Thymus (tissue), 11 donors: Measurements from ENCODE around the gene BICD1. TPM values are rescaled to one million over a fixed set of nuclear protein-coding genes. Genes with fewer than 3 reads are reported as not detected.

Experiments used
- DNase-seq, 9 donors: peaks; one replicate each; pipeline ENCODE4 v3.0.0-alpha.2; 2013; ENCODE audit warnings: low spot score in 9 of 9, low read depth in 6 of 9, missing footprints in 1 of 9
- H3K27ac ChIP-seq, 2 donors: one replicate each; pipeline ENCODE4 v1.5.1; 2013; ENCODE audit warnings: control low read depth in 1 of 2, low read depth in 1 of 2, low read length in 1 of 2, mild to moderate bottlenecking in 1 of 2, moderate library complexity in 1 of 2
- H3K27me3 ChIP-seq, 2 donors: one replicate each; pipeline ENCODE4 v1.5.1; 2013; ENCODE audit warnings: low read length in 1 of 2; ENCODE audit not compliant: control insufficient read depth in 2 of 2, insufficient read depth in 1 of 2
- H3K36me3 ChIP-seq, 2 donors: one replicate each; pipeline ENCODE4 v1.5.1; 2013; ENCODE audit warnings: low read length in 1 of 2, mild to moderate bottlenecking in 1 of 2, moderate library complexity in 1 of 2; ENCODE audit not compliant: control insufficient read depth in 2 of 2, insufficient read depth in 2 of 2
- H3K4me1 ChIP-seq, 2 donors: one replicate each; pipeline ENCODE4 v1.5.1; 2013; ENCODE audit warnings: low read length in 2 of 2; ENCODE audit not compliant: control insufficient read depth in 2 of 2, insufficient read depth in 2 of 2
- H3K4me3 ChIP-seq, 2 donors: one replicate each; pipeline ENCODE4 v1.5.1; 2013; ENCODE audit warnings: low read length in 2 of 2, control low read depth in 1 of 2, mild to moderate bottlenecking in 1 of 2
- H3K9me3 ChIP-seq, 2 donors: one replicate each; pipeline ENCODE4 v1.5.1; 2013; ENCODE audit warnings: low read length in 1 of 2, mild to moderate bottlenecking in 1 of 2; ENCODE audit not compliant: control insufficient read depth in 2 of 2, insufficient read depth in 1 of 2
- WGBS: extraction: QIAGEN DNeasy Blood & Tissue Kit; methylation state at CpG from one replicate; pipeline ENCODE4 v1.1.7; 2013; 5-methylcytosine and 5-hydroxymethylcytosine counted together
- polyA plus RNA-seq: library from polyadenylated mRNA; stranded (reverse); fragments of 200-250 nt; gene quantifications from one replicate; pipeline ENCODE4 v1.2.3, GENCODE V29; 2013
- total RNA-seq: library from RNA; stranded (reverse); fragments of 120-200 nt; gene quantifications from one replicate; pipeline ENCODE4 v1.2.4, GENCODE V29; 2013
- donor health status: healthy.

Gene BICD1
- total and polyA plus RNA-seq, 2 donors = 5.5 to 12.1 TPM

GRCh38 chr12:32264961-32265360, 158.3 kb downstream of the BICD1 start:
- DNase-seq = peak; percentile 47 to 89 (median 71)
- Histone ChIP-seq H3K4me1 (peaks cover 10 to 22% of the 10 kb centered on the region in 2 donors), H3K9me3 (no peaks in the 10 kb centered on the region), H3K36me3 (no peaks in the 10 kb centered on the region), H3K27ac (peak overlapping the region; percentile 66 to 96), H3K27me3 (no peaks in the 10 kb centered on the region), H3K4me3 (no peak overlapping the region)
- WGBS = 6% methylated on average over 5 of the region's 5 CpGs

DNA sequence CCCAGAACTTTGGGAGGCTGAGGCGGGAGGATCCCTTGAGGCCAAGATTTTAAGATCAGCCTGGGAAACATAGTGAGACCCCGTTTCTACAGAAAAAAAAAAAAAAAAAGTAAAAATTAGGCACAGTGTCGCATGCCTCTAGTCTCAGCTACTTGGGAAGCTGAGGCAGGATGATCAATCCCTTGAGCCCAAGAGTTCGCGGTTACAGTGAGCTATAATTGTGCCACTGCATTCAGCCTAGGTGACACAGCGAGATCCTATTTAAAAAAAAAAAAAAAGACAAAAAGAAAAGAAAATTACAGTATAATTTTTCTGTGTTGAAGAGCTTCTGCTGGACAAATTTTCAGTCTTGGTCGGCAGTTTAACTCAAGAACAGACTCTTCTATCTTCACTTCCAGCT, 158.8 kb downstream of the BICD1 start:
- no peaks in the 10 kb centered on the region for H3K27me3 ChIP-seq
- DNase-seq = no peak
- H3K9me3 ChIP-seq = no peaks in the 10 kb centered on the region
- H3K4me1 ChIP-seq = peaks cover 10 to 22% of the 10 kb centered on the region in 2 donors
- no peaks in the 10 kb centered on the region for H3K36me3 ChIP-seq
- 47% methylated on average over 7 of the region's 7 CpGs for WGBS
- H3K27ac ChIP-seq = peak overlapping the region; percentile 15 to 96
- no peak overlapping the region for H3K4me3 ChIP-seq

DNA sequence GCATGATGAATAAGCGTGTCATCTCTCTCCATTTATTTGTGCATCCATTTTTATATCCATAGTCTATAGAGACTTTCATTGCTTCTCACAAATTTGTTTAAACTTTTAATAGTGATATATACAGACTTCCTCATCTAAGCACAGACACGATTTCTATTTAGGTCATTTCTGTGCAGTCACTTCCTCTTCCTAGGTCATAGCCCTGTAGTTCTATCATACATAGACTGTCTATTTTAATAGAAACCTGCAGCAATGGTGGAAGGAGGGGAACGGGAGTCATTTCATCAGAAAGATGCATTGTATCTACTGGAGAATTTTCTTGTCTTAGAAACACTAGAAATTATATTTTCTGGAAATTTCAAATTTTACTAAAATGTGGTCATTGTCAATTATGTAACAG, 159.3 kb downstream of the BICD1 start:
- H3K27me3 ChIP-seq = no peaks in the 10 kb centered on the region
- H3K9me3 ChIP-seq = no peaks in the 10 kb centered on the region
- 57% methylated on average over 3 of the region's 3 CpGs for WGBS
- peaks cover 10 to 24% of the 10 kb centered on the region in 2 donors for H3K4me1 ChIP-seq
- peak in 1 of 9 donors; percentile 43 for DNase-seq
- H3K27ac ChIP-seq = peak overlapping the region in 1 of 2 donors; percentile 96
- no peaks in the 10 kb centered on the region for H3K36me3 ChIP-seq
- no peak overlapping the region for H3K4me3 ChIP-seq

DNA sequence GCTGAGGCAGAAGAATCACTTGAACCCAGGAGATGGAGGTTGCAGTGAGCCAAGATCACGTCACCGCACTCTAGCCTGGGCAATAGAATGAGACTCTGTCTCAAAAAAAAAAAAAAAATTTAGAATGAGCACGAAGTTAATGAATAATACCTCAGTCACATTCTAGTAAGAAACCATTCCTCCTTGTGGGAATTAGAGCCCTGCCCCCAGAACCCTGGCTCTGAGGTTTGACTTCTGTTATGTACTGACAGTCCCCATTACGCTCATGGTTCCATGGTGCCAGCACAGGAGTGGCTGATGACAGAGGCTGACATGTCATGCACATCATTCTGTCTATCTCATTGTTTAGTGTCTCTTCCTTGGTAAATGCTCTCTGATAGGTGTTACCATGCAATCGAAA, 160.1 kb downstream of the BICD1 start:
- H3K27me3 ChIP-seq = no peaks in the 10 kb centered on the region
- DNase-seq = no peak
- H3K27ac ChIP-seq = no peak overlapping the region
- peaks cover 10 to 25% of the 10 kb centered on the region in 2 donors for H3K4me1 ChIP-seq
- H3K36me3 ChIP-seq = no peaks in the 10 kb centered on the region
- H3K9me3 ChIP-seq = no peaks in the 10 kb centered on the region
- WGBS = 97% methylated on average over 5 of the region's 5 CpGs
- no peak overlapping the region for H3K4me3 ChIP-seq

DNA sequence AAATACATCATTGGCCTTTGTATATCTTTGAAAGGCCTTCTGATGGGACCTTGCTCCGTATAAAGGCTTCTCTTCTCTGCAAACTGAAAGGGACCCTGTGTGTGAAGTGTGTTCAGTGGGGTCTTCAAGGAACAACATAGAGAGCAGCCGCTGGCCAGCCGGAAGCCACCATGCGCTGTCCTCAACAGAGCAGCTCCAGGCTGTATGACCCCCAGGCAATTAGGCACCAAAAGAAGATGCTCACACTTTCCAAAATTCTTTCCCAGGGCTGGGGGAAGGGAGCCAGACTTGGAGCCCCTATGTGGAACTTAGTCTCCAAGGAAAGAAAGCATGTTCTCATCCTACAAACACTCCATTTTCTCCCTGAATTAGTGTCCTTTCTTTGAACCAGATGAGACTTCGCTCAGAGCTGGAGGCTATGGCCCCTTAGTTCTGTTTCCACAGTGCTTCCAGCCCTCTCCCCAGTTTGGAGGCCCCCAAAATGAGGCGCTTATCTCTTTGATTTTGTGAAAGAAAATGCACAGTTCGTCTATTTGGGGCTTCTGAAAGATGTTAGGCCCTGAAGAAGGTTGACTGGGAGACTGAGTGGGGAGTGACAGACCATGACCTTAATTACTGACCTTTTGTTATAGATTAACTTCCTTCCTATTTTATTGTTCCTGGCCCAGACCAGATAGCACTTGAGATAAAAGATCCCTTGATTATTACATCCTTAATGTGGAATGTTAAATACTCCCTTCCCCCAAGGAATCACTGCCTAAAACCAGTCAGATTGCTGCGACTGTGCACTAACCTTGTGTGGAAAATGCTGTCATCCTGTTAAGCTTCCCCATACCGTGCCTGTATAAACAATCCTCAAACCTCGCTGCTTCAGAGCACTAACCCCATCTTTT, 164.4 kb downstream of the BICD1 start:
- Histone ChIP-seq H3K27me3 (no peaks in the 10 kb centered on the region), H3K4me1 (peaks cover 4 to 22% of the 10 kb centered on the region in 2 donors), H3K4me3 (no peak overlapping the region), H3K27ac (no peak overlapping the region), H3K36me3 (no peaks in the 10 kb centered on the region), H3K9me3 (no peaks in the 10 kb centered on the region)
- WGBS = 95% methylated on average over 10 of the region's 10 CpGs
- DNase-seq = no peak

GRCh38 chr12:32272465-32272864, 165.8 kb downstream of the BICD1 start:
- Histone ChIP-seq H3K27me3 (no peaks in the 10 kb centered on the region), H3K4me1 (peaks cover 4 to 21% of the 10 kb centered on the region in 2 donors), H3K4me3 (no peak overlapping the region), H3K27ac (peak overlapping the region in 1 of 2 donors; percentile 97), H3K36me3 (no peaks in the 10 kb centered on the region), H3K9me3 (no peaks in the 10 kb centered on the region)
- WGBS = 90% methylated on average over 2 of the region's 2 CpGs
- DNase-seq = no peak

DNA sequence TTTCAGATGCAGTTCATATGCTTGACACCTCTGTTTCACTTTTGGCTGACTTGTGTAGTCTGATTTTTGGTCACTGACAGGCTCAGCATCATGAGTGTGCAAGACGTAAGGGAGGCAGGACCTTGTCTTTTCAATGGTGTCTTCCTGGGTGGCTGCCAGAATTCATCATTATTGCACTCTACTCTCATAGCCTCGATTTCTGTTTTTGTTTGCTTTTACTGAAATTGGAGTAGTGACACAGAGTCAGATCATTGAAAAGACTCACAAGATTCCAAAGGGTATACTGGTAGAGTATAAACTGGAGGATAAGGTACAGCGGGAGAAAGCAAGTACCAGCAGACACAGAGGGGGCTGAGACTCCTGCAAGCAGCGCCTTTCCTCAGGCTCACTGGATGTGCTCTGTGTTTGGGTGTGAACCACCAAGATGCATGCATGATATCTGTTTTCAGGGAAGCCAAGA, 166.4 kb downstream of the BICD1 start:
- H3K4me1 ChIP-seq = peaks cover 4 to 21% of the 10 kb centered on the region in 2 donors
- 77% methylated on average over 4 of the region's 4 CpGs for WGBS
- DNase-seq = peak in 2 of 9 donors; percentile 23 to 68
- no peaks in the 10 kb centered on the region for H3K27me3 ChIP-seq
- no peaks in the 10 kb centered on the region for H3K9me3 ChIP-seq
- H3K36me3 ChIP-seq = no peaks in the 10 kb centered on the region
- H3K27ac ChIP-seq = peak overlapping the region; percentile 90 to 97
- H3K4me3 ChIP-seq = no peak overlapping the region

DNA sequence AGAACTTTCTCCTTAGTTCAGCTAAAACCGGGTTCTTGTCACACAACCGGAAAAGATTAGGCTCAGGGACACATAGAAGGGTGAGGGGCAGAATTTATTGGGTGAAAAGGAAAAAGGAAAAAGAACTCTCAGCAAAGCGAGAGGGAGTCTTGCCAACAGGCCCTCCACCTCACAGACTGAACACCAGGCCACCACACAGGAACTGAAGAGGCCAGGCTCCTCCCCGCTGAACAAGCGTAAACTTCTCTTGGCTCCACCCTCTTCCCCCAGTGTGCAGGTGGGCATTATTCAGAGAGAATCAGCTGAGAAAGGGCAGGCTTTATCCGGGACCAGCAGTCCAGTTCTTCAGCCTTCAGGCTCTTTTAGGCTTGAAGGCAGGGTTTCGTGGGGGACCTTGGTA, 167.1 kb downstream of the BICD1 start:
- Histone ChIP-seq H3K27ac (peak overlapping the region; percentile 90 to 97), H3K27me3 (no peaks in the 10 kb centered on the region), H3K36me3 (no peaks in the 10 kb centered on the region), H3K4me1 (peaks cover 4 to 21% of the 10 kb centered on the region in 2 donors), H3K9me3 (no peaks in the 10 kb centered on the region), H3K4me3 (no peak overlapping the region)
- 10% methylated on average over 7 of the region's 7 CpGs for WGBS
- peak; percentile 49 to 93 (median 76) for DNase-seq

GRCh38 chr12:32274665-32275064, 168.0 kb downstream of the BICD1 start:
- Histone ChIP-seq H3K4me3 (no peak overlapping the region), H3K4me1 (peaks cover 4 to 21% of the 10 kb centered on the region in 2 donors), H3K9me3 (no peaks in the 10 kb centered on the region), H3K27me3 (no peaks in the 10 kb centered on the region), H3K36me3 (no peaks in the 10 kb centered on the region), H3K27ac (no peak overlapping the region)
- WGBS = 70% methylated on average over 2 of the region's 2 CpGs
- no peak for DNase-seq
